ENCODE data around the gene IL1R2.

- TF ChIP-seq EP300 (IDR thresholded peaks at IDR 0.05; ENCODE audit: borderline replicate concordance in 1 of 2, low read depth in 2 of 2, low read length in 2 of 2), result no peak
- TF ChIP-seq GTF2F1 (IDR thresholded peaks at IDR 0.05; ENCODE audit: borderline replicate concordance, low read depth, low read length), result no peak
- TF ChIP-seq BCL11A (IDR thresholded peaks at IDR 0.05; ENCODE audit: low read depth in 2 of 2, low read length in 2 of 2), result no peak
- no peak for TF ChIP-seq CTCF (IDR thresholded peaks at IDR 0.05; ENCODE audit: control extremely low read depth in 1 of 3, insufficient read depth in 1 of 3, low read depth in 1 of 3, low read length in 3 of 3)
- TF ChIP-seq EZH2 (IDR thresholded peaks at IDR 0.05; ENCODE audit: low read depth, low read length, severe bottlenecking), result no peak
- TF ChIP-seq POLR2AphosphoS5 (IDR thresholded peaks at IDR 0.05; ENCODE audit: low read depth, low read length), result no peak
- TF ChIP-seq SUZ12 (IDR thresholded peaks at IDR 0.05; ENCODE audit: low read length), result no peak
- no peak for TF ChIP-seq RAD21 (IDR thresholded peaks at IDR 0.05 in 1 of 2, conservative IDR thresholded peaks at IDR 0.05 in 1 of 2; ENCODE audit: low read depth in 2 of 2, low read length in 2 of 2)
- no peak for TF ChIP-seq RNF2 (IDR thresholded peaks at IDR 0.05; ENCODE audit: borderline replicate concordance, low read depth, low read length, missing control alignments, poor library complexity, severe bottlenecking)
- TF ChIP-seq MAX (IDR thresholded peaks at IDR 0.05), result no peak
- TF ChIP-seq BACH1 (IDR thresholded peaks at IDR 0.05; ENCODE audit: low read length), result no peak
- TF ChIP-seq ATF2 (IDR thresholded peaks at IDR 0.05; ENCODE audit: low read length), result no peak
- TF ChIP-seq POLR2A (IDR thresholded peaks at IDR 0.05; ENCODE audit: control extremely low read depth in 1 of 2, low read depth in 2 of 2, low read length in 2 of 2), result no peak
- TF ChIP-seq KDM5A (IDR thresholded peaks at IDR 0.05; ENCODE audit: low read length), result no peak
Measured at GRCh38 chr2:102076512-102076911, 84.8 kb downstream of the IL1R2 start.
